Karpas-422 (cell line): Measurements from ENCODE around the gene BBX. TPM values are rescaled to one million over a fixed set of nuclear protein-coding genes. Genes with fewer than 3 reads are reported as not detected.
A peak's percentile ranks its signal among the peaks of the same experiment; 100 is the strongest.

Experiments
- DNase-seq: peaks from one replicate; pipeline ENCODE4 v3.0.0-alpha.2; 2015
- H2AFZ ChIP-seq: fragments of 200-600 bp; sonication (generic); 2 replicates; pipeline ENCODE4 v1.6.1; 2014; ENCODE audit warnings: antibody characterized with exemption, low read length, mixed read lengths
- H3K27ac ChIP-seq: fragments of 200-600 bp; sonication (generic); 2 replicates; pipeline ENCODE4 v1.5.1; 2014; ENCODE audit warnings: mild to moderate bottlenecking, low read length, moderate library complexity
- H3K27me3 ChIP-seq: fragments of 200-600 bp; sonication (generic); 2 replicates; pipeline ENCODE4 v1.6.1; 2014; ENCODE audit warnings: low read length, mixed read lengths
- H3K36me3 ChIP-seq: fragments of 200-600 bp; sonication (generic); 2 replicates; pipeline ENCODE4 v1.6.1; 2014; ENCODE audit warnings: low read length, mixed read lengths; ENCODE audit not compliant: insufficient read depth
- H3K4me1 ChIP-seq: fragments of 200-600 bp; sonication (generic); 2 replicates; pipeline ENCODE4 v1.6.1; 2014; ENCODE audit warnings: mild to moderate bottlenecking, low read length, mixed read lengths
- H3K4me2 ChIP-seq: fragments of 200-600 bp; sonication (generic); 2 replicates; pipeline ENCODE4 v1.6.1; 2014; ENCODE audit warnings: low read length, low read depth, mild to moderate bottlenecking; ENCODE audit not compliant: poor library complexity, severe bottlenecking
- H3K4me3 ChIP-seq: fragments of 200-600 bp; sonication (generic); 2 replicates; pipeline ENCODE4 v1.5.1; 2014; ENCODE audit warnings: mild to moderate bottlenecking, antibody characterized with exemption, low read length, mixed read lengths
- H3K79me2 ChIP-seq: fragments of 200-600 bp; sonication (generic); 2 replicates; pipeline ENCODE4 v1.6.1; 2014; ENCODE audit warnings: mild to moderate bottlenecking, low read length, mixed read lengths
- H3K9ac ChIP-seq: fragments of 200-600 bp; sonication (generic); 2 replicates; pipeline ENCODE4 v1.6.0; 2014; ENCODE audit warnings: low read length
- H3K9me2 ChIP-seq: fragments of 200-600 bp; sonication (generic), shearing (Covaris generic); replicated peaks from 2 replicates; pipeline ENCODE4 v1.6.0; 2014; ENCODE audit warnings: mild to moderate bottlenecking, low read length, moderate library complexity; ENCODE audit not compliant: insufficient read depth
- H3K9me3 ChIP-seq: fragments of 300-700, 200-600 bp; sonication (generic); 2 replicates; pipeline ENCODE4 v1.6.1; 2014; ENCODE audit warnings: low read length, mixed read lengths
- H4K20me1 ChIP-seq: fragments of 200-600 bp; sonication (generic); 2 replicates; pipeline ENCODE4 v1.6.1; 2014; ENCODE audit warnings: mild to moderate bottlenecking, antibody characterized with exemption, low read length, low read depth; ENCODE audit not compliant: insufficient read depth
- total RNA-seq: library from RNA; depleted of rRNA; stranded (reverse); fragments of >200 nt; shearing (Covaris generic); gene quantifications from 2 replicates; pipeline ENCODE4 v1.2.3, GENCODE V29; 2014; ENCODE audit warnings: low replicate concordance

BBX gene
- total RNA-seq, 1 experiment from 2014 or later, result 109 TPM

- Histone ChIP-seq H3K9me3 (no peaks in the 10 kb centered on the region), H4K20me1 (no peaks in the 10 kb centered on the region), H2AFZ (no peak overlapping the region), H3K36me3 (no peaks in the 10 kb centered on the region), H3K4me2 (no peak overlapping the region), H3K9ac (no peak overlapping the region), H3K27ac (no peak overlapping the region), H3K9me2 (no peaks in the 10 kb centered on the region), H3K4me1 (0 out of 2 replicates have a peak, but pooled peaks cover 2% of the 10 kb centered on the region), H3K79me2 (no peaks in the 10 kb centered on the region), H3K4me3 (no peak overlapping the region), H3K27me3 (no peaks in the 10 kb centered on the region)
- no peak for DNase-seq
Observed at GRCh38 chr3:107841831-107842230, 319.1 kb downstream of the BBX start.

DNA sequence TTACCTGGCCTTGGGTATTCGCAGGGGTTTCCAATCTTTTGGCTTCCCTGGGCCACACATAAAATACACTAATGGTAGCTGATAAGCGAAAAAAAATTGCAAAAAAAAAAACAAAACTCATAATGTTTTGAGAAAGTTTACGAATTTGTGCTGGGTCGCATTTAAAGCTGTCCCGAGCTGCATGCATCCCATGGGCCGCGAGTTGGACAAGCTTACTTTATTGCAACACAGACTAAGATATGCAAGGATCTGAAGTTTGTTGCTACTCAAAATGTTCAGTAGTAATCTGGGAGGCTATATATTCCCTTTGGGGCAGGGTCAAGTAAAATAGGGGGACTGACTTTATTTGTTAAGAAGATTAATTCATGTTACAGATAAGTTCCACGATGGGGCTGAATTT is 320.2 kb downstream of the BBX start:
- Histone ChIP-seq H4K20me1 (no peaks in the 10 kb centered on the region), H3K27ac (no peak overlapping the region), H3K9me3 (no peaks in the 10 kb centered on the region), H3K4me1 (0 out of 2 replicates have a peak, but pooled peaks cover 2% of the 10 kb centered on the region), H3K4me3 (no peak overlapping the region), H3K9me2 (no peaks in the 10 kb centered on the region), H3K9ac (no peak overlapping the region), H3K36me3 (no peaks in the 10 kb centered on the region), H3K4me2 (no peak overlapping the region), H3K27me3 (no peaks in the 10 kb centered on the region), H2AFZ (no peak overlapping the region), H3K79me2 (no peaks in the 10 kb centered on the region)
- no peak for DNase-seq

DNA sequence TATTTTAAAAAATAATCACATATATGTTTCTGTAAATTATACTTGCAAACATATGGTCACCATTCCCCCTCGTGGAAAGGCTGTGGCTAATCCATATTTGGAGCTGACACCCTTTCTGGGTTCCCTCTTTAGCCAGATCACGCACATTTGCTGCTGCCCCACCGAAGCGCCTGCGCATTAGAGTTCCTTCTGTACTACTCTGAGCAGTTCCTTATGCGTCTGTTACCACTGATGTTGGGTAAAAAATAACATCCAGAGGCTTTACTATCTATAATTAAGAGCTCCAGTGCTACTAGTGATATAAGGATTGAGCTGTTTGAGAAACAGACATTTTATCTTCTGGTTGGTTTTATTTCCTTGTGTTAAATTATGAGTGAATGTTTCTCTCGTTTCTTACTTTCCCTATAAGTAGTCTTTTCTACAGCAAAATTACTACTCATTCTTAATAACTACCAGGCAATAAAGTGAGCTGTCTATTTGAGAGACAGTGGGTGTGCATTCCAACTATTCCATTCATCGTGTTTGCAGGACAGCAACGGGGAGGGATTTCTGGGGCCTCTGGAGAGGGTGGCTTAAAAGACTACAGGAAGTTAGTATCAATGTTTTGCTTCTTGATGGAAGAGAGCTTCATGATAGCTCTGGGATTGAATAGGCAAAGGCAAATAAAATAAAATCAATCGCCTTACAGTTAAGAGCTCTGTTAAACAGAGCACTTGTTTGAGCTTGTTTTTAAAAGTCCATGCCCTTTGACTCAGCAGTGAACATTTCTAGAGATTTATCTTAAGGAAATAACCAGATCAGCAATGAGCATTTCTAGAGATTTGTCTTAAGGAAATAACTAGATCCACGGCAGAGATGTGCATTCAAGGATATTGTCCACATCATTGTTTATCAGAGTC is 322.9 kb downstream of the BBX start:
- no peaks in the 10 kb centered on the region for H3K9me2 ChIP-seq
- DNase-seq, result no peak
- H4K20me1 ChIP-seq, result no peaks in the 10 kb centered on the region
- no peak overlapping the region; the same call in 1 of the 2 replicates for H3K4me3 ChIP-seq
- 0 out of 2 replicates have a peak, but pooled peaks cover 2% of the 10 kb centered on the region for H3K4me1 ChIP-seq
- H3K9ac ChIP-seq, result no peak overlapping the region
- no peaks in the 10 kb centered on the region for H3K36me3 ChIP-seq
- no peaks in the 10 kb centered on the region for H3K79me2 ChIP-seq
- H2AFZ ChIP-seq, result no peak overlapping the region
- no peaks in the 10 kb centered on the region for H3K9me3 ChIP-seq
- no peaks in the 10 kb centered on the region for H3K27me3 ChIP-seq
- no peak overlapping the region for H3K4me2 ChIP-seq
- H3K27ac ChIP-seq, result no peak overlapping the region

- H3K9me2 ChIP-seq, result no peaks in the 10 kb centered on the region
- no peaks in the 10 kb centered on the region for H3K9me3 ChIP-seq
- no peaks in the 10 kb centered on the region for H3K27me3 ChIP-seq
- no peak overlapping the region; the same call in 1 of the 2 replicates for H3K4me3 ChIP-seq
- no peaks in the 10 kb centered on the region for H4K20me1 ChIP-seq
- H3K27ac ChIP-seq, result no peak overlapping the region
- no peaks in the 10 kb centered on the region for H3K79me2 ChIP-seq
- H3K36me3 ChIP-seq, result no peaks in the 10 kb centered on the region
- H3K9ac ChIP-seq, result no peak overlapping the region
- H3K4me1 ChIP-seq, result 0 out of 2 replicates have a peak, but pooled peaks cover 2% of the 10 kb centered on the region
- DNase-seq, result peak; percentile 70
- no peak overlapping the region for H2AFZ ChIP-seq
- H3K4me2 ChIP-seq, result no peak overlapping the region
Observed at GRCh38 chr3:107846279-107846852, 323.6 kb downstream of the BBX start.

GRCh38 chr3:107847791-107848190 is 325.0 kb downstream of the BBX start:
- Histone ChIP-seq H3K27ac (no peak overlapping the region), H2AFZ (no peak overlapping the region), H3K79me2 (no peaks in the 10 kb centered on the region), H3K9me2 (no peaks in the 10 kb centered on the region), H3K27me3 (no peaks in the 10 kb centered on the region), H3K4me1 (0 out of 2 replicates have a peak, but pooled peaks cover 2% of the 10 kb centered on the region), H3K4me3 (no peak overlapping the region), H3K9me3 (no peaks in the 10 kb centered on the region), H3K36me3 (no peaks in the 10 kb centered on the region), H3K9ac (no peak overlapping the region), H4K20me1 (no peaks in the 10 kb centered on the region), H3K4me2 (no peak overlapping the region)
- DNase-seq, result no peak

DNA sequence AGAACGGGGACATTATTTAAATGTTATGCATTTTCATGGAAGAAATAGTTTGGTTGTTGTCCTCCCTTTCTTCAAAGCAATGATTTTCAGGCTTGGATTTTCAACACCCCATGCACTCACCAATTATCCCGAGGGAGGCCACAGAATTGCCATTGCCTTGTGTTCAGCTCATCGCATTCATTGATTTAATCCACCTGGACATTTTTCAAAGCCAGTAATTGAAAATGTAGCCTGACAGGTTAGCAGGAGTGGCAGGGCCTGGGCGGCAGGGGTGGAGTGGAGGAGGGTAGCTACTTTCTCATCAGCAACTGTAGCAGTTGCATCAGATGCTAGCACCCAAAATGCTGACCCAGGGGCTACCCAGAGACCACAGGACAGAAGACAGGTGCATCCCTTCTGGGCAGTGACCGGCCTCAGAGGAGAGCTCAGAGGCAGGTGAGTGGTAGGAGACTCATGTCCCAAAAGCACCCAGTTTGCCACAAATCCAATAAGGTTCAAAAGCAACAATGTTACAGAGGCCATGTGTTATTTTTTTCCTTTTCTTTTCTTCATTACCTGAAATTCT is 325.7 kb downstream of the BBX start:
- Histone ChIP-seq H2AFZ (no peak overlapping the region), H3K9me3 (no peaks in the 10 kb centered on the region), H3K4me1 (0 out of 2 replicates have a peak, but pooled peaks cover 2% of the 10 kb centered on the region), H4K20me1 (no peaks in the 10 kb centered on the region), H3K27me3 (no peaks in the 10 kb centered on the region), H3K4me3 (no peak overlapping the region), H3K79me2 (no peaks in the 10 kb centered on the region), H3K36me3 (no peaks in the 10 kb centered on the region), H3K27ac (no peak overlapping the region), H3K9me2 (no peaks in the 10 kb centered on the region), H3K4me2 (no peak overlapping the region), H3K9ac (no peak overlapping the region)
- DNase-seq, result no peak

DNA sequence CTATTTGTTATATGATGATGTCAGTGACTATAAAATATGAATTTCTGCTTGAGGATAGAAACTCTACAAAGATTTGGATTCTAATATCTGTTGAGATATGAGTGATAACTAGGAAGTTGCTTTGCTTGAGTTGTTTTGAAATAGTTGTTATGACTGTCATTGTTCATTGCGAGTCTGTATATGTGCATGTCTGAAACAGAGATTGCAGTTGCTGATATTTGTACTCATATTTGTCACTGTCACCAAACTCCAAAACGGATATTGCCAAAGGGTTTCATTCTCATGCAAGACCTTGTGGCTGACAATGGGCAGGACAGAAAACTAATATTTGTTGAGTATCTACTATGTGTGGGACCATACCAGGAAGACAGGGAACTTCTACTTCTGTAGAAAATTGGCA is 327.9 kb downstream of the BBX start:
- H4K20me1 ChIP-seq, result no peaks in the 10 kb centered on the region
- H2AFZ ChIP-seq, result no peak overlapping the region
- H3K27me3 ChIP-seq, result no peaks in the 10 kb centered on the region
- H3K9me2 ChIP-seq, result no peaks in the 10 kb centered on the region
- H3K9ac ChIP-seq, result no peak overlapping the region
- H3K4me2 ChIP-seq, result no peak overlapping the region
- DNase-seq, result no peak
- H3K4me1 ChIP-seq, result 0 out of 2 replicates have a peak, but pooled peaks cover 2% of the 10 kb centered on the region
- H3K79me2 ChIP-seq, result no peaks in the 10 kb centered on the region
- no peaks in the 10 kb centered on the region for H3K9me3 ChIP-seq
- no peaks in the 10 kb centered on the region for H3K36me3 ChIP-seq
- no peak overlapping the region for H3K27ac ChIP-seq
- H3K4me3 ChIP-seq, result no peak overlapping the region

GRCh38 chr3:107853821-107854220 is 331.1 kb downstream of the BBX start:
- Histone ChIP-seq H3K4me1 (no peaks in the 10 kb centered on the region), H3K27ac (no peak overlapping the region), H4K20me1 (no peaks in the 10 kb centered on the region), H3K4me2 (no peak overlapping the region), H3K4me3 (no peak overlapping the region), H3K36me3 (no peaks in the 10 kb centered on the region), H3K9ac (no peak overlapping the region), H3K27me3 (no peaks in the 10 kb centered on the region), H3K9me2 (no peaks in the 10 kb centered on the region), H2AFZ (no peak overlapping the region), H3K9me3 (no peaks in the 10 kb centered on the region), H3K79me2 (no peaks in the 10 kb centered on the region)
- no peak for DNase-seq
